Measurements from ENCODE around the gene AMOTL1.
"Not testable (repeated sequence)": the region's sequence is repeated elsewhere in the genome, so short reads cannot be mapped to it uniquely, and the experiment has no call there.

The AMOTL1 gene

DNA sequence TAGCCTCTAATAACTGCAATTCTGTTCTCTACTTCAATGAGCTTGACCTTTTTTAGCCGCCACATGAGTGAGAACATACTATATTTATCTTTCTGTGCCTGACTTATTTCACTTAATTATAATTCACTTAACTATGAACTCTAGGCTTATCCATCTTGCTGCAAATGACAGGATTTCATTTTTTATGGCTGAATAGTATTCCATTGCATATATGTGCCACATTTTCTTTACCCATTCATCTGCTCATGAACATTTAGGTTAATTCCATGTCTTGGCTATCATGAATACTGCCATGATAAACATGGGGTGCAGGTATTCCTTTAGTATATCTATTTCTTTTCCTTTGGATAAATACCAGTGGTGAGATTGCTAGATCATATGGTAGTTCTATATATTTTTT is 120.0 kb downstream of the AMOTL1 start:
- no peak for DNase-seq

DNA sequence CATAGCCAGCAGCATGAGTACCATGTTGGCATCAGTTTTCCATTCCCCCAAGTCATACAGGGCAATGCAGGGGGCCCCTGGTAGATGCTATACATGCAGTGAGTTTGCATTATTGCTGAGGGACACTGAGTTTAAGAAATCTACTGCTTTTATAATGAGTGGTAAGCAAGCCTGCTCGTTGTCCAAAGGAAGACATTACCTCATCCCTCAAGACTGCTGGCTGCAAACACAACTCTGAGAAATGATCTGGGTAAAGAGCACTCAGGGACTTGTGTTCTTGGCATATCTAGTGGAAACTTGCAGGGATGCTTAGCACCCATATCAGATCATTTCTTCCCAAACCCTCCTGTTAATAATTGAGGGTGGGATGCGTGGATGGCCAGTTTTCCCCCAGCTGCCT is 127.3 kb downstream of the AMOTL1 start:
- no peak for DNase-seq

DNA sequence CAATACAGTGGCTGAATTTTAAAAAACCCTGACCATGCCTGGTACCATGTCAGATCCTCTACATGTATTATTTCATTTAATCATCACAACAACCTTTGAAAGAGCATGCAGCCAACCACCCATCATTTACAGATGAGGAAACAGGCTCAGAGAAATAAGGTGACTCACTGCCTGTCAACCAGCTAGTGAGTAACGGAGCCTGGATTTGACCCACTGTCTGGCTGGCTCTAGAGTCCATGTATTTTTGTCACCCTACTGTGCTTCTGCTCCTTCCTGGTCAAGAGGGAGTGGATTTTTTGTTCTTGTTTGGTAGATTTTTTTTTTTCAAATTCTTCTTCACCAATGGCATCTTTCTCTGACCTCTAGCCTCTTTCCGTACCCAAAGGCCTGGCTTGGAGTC is 127.8 kb downstream of the AMOTL1 start:
- DNase-seq, result no peak

DNA sequence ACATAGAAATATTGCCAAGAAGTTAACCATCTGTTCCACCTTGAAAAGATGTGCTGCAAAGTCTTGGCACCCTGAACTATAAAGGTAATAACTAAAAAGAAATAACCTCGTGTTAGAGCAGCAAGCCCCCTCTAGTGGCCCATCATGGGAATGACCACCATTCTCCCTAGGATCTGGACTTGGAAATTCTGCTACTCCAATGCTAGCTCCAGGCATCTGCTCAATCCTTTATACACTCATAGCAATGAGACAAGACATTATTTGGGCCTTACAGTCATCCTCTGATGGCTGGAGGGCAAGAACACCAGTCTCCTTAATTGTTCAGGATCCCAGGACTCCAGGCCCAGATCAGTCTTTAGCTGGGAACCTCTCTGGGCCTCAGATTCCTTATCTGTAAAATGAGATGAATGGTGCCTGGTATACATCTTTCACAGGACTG is 129.2 kb downstream of the AMOTL1 start:
- DNase-seq, result peak; percentile 10

DNA sequence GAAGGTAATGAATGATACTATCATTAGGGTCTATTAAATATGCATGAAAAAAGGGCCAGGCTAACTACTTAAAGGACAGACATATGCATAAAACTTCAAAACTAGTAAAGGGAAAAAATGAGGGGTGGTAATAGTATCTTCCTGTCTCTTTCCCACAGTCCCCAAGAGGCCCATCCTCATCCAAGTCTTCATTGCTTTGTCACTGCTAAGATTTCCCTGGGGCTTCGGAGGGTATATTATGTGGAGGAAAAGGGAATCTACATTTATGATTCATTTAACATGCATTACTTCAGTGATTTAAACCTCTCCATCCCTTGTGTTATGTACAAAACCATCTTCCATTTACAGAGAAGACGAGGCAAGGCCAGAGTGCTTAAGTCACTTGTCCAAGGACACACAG is 139.1 kb downstream of the AMOTL1 start:
- DNase-seq, result no peak

DNA sequence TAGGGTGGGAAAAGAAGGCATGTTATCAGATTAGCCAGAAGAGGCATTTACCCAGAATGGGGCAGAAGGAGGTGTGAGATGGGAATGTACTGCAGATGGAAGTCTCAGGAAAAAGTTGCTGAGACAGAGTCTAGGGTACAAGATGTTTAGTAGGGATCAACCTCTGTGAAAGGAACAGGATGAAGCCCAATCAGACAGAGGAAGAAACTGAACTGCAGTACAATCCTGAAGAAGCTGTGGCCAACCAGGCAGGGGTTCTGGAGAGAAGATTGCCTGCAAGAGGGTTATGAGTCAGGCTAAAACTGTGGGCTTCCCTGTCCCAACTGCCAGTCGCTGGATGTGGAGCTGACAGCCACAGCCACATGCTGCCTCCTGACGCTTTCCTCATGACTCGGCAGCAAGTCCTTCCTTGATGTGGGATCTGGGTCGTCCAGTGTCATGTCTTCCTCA is 141.2 kb downstream of the AMOTL1 start:
- DNase-seq, result no peak

DNA sequence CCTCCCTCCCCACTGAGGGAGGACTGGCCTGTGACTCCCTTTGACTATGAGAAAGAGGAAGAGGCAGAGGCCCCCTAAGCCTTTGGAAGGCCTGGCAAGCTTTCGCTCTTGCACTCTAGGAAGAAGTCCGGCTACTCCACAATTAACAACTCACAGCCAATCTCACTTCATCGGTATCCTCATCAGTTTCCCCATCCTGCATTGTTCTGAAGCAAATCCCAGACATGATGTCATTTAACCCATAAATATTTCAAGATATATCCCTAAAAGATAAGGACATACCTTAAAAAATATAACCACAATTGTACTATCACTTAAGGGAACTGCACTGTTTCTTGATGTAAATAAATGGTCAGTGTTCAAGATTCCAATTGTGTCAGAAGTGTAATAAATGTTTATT is 142.1 kb downstream of the AMOTL1 start:
- no peak for DNase-seq

DNA sequence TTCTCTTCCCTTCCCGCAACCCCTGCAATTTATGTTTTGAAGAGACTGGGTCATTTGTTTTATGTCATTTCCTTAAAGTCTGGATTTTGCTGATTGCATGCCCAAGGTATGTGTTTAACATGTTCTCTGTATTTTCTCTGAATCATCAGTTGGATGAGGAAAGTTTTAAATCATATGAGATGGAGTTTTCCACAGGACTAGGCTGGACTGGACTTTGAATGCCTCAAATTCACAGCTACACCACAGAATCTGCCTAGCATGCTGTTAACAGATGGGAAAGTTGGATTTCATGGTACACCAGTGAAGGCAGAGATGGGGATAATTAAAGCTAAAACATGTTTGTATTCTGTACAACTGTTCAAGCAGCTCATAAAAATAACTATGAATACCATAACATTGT is 142.6 kb downstream of the AMOTL1 start:
- DNase-seq, result no peak

DNA sequence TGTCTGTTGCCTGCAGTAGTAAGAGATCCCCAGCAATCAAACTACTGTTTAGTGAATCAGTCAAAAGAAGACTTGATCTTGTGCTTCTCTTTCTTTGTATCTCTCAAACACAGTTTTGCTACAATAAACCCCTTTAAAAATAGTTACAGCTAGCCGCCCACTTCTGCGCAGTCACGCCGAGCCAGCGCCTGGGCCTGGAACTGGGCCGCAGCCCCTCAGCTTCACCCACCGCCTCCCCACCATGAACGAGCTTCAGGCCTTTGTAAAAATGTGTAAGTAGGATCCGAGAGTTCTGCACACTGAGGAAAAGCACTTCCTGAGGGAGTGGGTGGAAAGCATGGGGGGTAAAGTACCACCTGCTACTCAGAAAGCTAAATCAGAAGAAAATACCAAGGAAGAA is 144.7 kb downstream of the AMOTL1 start:
- no peak for DNase-seq

DNA sequence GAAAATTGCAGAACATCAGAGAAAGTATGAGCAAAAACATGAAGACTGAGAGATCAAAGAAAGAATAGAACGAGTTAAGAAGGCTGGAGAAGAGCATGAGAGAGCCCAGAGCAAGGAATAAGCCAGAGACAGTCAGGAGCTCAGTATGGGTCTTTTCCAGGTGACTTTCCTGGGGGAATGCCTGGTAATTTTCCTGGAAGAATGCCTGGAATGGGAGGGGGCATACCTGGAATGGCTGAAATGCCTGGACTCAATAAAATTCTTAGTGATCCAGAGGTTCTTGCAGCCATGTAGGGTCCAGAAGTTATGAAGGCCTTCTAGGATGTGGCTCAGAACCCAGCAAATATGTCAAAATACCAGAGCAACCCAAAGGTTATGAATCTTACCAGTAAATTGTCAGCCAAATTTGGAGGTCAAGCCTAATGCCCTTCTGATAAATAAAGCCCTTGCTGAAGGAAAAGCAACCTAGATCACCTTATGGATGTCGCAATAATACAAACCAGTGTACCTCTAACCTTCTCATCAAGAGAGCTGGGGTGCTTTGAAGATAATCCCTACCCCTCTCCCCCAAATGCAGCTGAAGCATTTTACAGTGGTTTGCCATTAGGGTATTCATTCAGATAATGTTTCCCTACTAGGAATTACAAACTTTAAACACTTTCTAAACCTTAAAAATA is 145.7 kb downstream of the AMOTL1 start:
- not testable (repeated sequence) for DNase-seq

DNA sequence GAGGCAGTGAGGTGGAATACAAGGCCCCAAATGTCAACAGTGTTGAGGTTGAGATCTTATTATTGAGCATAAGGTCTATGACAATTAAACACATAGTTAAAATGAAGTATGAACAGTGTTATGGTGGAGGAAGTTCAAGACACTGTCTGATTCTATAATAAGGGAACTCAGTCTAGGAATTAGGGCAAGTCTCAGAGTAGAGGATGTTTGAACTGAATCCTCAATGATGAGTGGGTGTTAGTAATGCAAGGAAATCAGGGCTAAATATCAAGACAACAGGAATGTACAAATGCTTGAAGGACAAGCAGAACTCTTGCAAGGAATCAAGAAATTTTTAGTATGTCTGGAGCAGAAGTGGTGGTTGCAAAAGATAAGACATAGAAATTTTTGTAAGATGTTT is 152.2 kb downstream of the AMOTL1 start:
- no peak for DNase-seq

DNA sequence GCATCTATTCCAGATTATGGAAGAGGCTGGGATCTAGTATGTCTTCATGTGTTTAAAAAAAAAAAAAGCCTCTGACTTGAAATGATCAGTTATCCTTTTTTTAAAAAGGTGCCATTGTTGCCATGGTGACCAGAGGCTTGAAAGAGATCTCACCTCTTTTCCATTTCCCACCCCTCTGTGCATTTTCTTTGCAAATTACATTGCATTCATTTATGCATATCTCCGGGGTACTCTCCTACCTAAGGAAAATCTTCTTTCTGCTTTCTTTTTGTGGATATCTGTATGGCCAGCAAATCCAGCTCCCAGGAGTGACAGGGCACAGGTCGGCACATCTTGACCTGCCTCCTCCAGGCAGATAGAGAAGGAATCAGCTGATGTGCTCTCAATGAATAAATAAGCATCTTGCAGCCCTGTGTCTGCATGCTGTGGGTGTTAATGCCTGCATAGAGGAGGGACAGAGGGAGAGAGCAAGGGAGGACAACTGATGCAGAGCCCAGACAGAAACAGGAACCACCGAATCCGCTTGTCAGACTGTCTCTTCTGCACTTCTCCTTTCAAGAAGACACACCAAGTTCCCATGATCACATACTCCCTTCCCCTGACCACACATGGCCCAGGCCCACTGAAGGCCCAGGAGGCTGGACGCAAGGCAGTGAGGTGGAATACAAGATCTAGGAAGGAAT is 154.3 kb downstream of the AMOTL1 start:
- no peak for DNase-seq

DNA sequence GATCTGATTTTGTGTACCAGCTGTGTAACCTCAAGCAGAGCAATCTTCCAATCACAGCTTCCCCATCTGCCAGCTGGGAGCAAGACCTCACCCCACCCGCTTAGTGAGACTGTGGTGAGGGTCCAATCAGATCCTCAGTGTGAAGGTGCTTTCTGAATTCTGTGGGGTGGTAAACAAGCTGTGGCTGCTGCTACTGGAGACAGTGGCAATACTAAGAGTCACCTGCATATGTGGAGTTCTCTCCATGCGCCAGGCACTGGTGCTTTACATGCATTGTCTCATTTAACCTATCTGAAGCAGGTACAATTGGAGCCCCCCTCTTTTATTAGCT is 154.8 kb downstream of the AMOTL1 start:
- no peak for DNase-seq

DNA sequence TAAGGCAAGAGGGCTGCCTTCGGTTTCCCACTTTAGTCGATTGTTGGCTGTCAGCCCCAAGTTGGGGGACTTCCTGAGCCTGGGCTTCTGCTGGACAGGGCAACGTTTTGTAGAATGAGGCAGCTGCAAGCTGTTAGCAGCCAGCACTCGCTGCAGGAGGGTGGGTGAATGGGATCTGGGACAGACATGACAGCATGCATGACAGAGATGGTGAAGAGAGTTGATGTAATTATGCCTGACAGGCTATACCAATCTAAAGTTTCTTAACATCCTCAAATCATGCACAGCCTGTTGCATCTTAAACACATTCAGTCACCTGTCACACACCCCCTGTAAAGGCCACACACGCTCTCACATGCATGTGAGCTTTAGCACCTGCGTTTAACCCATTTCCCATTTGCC is 156.0 kb downstream of the AMOTL1 start:
- DNase-seq, result no peak

DNA sequence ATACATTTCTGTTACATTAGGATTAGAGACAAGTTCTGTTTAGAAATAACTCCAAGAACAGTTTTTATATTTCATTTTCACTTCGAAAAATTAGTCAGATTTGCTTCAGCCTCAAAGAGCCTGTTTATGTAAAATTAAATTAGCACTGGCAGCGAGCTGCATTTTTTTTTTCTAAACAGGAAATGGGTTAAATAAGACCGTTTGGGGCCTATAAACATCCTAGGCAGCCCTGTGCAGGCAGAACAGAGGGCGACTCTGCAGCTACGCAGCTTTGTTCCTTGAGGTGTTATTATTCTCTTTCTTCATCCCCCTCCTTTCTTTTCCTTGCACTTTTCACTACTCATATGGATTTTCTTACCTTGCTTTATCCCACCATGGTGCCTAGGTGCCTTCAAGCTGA is 156.5 kb downstream of the AMOTL1 start:
- no peak for DNase-seq

DNA sequence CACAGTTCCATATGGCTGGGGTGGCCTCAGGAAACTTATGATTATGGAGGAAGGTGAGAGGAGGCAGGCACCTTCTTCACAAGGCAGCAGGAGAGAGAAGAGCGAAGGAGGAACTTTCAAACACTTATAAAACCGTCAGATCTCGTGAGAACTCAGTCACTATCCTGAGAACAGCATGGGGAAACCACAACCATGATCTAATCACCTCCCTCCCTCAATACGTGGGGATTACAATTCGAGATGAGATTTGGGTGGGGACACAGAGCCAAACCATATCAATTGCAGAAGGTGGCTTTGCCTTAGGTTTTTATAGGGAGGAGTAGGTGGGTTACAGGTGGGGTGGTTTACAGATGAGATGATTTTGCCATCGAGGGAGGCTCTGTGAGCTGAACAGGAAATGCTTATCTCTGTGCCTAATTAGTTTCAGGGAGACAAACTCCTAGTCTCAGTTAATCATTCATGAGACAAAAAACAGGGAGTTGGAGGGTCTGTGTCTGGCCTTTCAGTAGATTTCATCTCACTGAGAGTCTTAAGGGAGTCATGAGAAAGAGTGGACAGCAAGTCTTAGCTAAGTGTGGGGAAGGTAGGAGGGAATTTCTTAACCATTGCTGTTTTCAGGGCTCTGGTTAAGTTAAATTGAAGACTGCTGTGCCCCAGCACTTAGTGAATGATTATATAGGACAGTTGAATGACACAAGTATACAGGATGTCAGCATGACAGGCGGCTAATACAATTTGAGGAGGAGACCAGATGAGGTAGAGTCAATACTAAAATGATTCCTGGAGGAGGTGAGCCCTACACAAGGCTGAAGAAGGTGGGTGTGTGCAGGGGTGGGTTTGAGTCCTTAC is 157.5 kb downstream of the AMOTL1 start:
- no peak for DNase-seq

DNA sequence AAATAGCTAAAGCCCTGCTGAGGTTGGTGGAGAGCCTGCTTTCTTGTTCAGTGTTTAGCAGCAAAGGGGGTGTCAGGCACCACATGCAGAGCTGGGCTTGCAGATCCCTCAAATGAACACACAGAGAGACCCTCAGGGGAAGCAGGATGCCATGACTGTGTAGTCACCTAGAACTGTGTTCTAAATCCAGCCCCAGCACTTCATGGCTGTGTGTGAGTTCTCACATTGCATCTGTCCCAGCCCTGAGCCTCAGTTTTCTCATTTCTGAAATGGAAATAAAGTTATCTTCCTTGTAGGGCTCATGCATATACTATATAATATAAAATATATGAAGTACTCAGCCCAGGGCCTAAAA is 158.1 kb downstream of the AMOTL1 start:
- DNase-seq, result no peak

All from CD4-positive, alpha-beta T cell treated with Interferon gamma for 1 hour (primary cell).